Activated CD8-positive, alpha-beta memory T cell treated with anti-CD3 and anti-CD28 coated beads, Interleukin-2, amount 50 U/mL, for 4 hours (primary cell): Measurements from ENCODE around the gene TGM4.

Experiments
- DNase-seq: peaks from one replicate; pipeline ENCODE4 v3.0.0-alpha.2; 2020

TGM4 gene

DNA sequence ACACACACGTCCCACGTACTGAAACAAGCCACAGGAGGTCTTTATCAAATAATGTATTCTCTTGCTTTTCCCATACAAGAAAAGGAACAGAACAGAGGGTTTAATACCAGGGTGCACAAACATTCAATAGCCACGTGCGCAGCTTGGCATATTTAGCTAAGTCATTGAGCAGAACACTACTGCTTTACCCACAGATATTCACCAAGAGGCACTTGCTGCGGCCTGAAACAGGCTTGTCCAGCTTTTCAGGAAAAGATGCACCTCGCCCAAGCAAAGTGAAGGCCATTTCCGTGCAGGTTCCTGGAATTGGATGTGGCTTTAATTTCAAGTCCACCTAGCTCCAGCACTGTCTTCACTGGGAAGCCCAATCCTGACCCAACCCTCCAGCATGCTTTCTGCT lies 84.0 kb downstream of the TGM4 start:
- no peak for DNase-seq

DNA sequence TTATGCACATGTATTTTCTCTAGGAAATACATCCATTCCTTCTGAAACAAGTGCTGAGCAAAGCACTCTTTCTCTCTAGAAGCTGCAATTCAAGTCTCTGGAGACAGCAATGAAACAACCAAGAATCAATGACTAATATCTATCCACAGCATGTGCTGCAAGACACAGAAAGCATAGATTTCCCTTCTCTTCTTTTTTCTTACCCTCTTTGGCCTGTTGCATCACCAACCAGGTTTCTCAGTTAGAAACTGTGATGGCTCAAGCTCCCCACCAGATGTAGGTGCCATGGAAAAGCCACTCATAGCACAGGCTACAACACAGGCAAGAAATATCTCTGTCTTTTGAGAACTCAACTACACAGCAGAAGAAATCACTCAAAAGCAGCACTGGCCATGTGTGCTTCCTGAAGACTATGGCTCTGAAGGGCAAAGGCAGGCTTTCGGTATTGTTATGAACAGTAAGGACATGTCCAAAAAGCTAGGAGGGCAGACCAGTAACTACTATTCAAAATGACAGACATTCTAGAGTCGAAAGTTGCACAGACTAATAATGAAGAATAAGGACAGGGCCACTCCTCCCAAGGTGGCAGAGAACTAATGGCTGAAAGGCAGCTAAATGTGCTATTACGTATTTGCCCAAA lies 86.1 kb downstream of the TGM4 start:
- DNase-seq = no peak

DNA sequence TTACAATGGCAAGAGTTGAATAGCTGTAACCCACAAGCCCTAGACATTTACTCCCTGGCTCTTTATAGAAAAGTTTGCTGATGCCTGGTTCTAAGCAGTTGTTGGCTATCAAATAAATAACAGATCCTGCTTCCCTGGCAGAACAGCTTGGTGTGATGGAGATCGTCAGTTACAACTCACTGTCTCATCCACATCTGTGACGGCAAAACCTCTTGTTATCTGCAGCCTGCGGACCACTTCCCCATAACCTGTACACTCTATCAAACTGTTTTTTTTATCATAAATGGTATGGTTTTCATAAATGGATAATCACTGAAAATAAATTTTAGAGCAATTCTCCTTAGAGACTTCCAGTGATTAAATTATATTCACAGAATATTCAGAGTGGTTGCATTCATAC lies 87.5 kb downstream of the TGM4 start:
- no peak for DNase-seq

DNA sequence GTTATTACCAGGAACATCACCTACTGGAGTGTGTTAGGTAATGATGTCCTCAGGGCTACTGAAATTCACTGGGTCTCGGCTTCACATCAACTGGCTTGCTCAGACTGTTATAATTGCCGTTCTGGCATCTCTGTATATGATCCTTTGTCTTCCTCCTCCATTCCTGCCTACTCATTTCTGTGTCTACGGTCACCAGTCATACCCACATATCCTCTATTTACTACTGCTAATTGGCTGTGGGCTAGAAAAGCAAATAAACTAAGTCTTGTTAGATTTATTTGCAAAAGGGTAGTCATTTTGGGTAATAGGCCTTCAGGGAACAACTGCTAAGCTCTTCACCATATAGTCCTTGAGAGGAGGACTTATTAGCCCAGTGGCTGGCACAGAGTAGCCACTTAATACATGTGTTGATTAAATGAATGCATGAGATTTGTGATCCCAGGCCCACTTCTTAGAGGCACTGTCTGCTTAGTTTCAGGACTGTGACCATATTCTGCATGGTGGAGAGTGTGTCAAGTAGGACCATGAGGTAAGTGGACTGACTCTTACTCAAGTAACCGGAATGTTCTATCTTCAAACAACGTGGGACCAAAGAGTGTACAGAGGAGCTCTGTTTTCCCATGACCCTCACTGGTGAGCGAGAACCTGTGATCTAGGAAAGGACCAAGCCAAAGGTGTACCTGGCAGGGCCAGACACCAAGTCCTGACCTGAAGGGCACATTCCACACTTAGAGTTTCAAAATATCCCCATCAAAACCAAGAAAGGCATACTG lies 88.4 kb downstream of the TGM4 start:
- DNase-seq = no peak

DNA sequence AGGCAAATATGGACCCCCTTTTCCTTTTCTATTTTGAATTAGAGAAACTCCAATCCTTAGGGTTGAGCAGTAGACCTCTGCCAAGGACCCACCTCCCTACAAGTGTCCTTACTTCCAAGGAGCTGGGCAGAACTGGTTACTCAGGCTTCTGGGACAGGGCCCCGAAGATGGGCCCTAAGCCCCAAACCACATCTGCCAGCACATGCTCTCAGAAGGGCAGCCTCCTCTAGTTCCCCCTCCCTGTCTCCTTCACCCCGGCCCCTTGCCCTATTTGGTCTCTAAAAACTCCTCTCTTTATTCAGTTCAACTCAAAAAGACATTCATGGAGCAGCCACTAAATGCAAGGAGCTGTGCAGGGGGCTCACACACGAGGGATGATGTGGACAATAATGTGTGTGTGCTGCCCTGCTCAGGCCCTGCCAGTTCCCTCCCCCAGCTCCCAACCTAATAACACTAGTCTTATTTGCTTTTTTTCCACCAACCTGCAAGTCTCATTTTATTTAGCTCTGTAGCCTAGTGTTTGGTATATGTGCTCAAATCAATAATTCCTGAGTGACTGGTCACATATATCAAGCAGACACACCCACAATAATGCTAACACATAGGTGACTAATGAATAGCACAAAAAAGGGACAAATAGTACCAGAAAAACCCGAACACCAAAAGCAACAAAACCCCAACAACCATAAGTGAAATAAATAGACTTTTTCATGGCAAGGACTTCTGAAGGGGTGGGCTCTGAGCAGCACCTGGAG lies 89.3 kb downstream of the TGM4 start:
- no peak for DNase-seq
